ENCODE results near the gene PTPRA. TPM values are rescaled to one million over a fixed set of nuclear protein-coding genes. Genes with fewer than 3 reads are reported as not detected.

Gene PTPRA
- total RNA-seq, 1 experiment from 2014 or later: 47.2 TPM

- H3K36me3 Mint-ChIP-seq: no peaks in the 10 kb centered on the region
- H3K27me3 Mint-ChIP-seq (ENCODE audit: low read depth): no peaks in the 10 kb centered on the region
- CTCF ChIA-PET: interaction anchor here (2.0 kb wide), 1 partner anchor 107 kb away, joined by 5 read pairs; no protein-coding TSS in a partner anchor
- ATAC-seq: no peak
- no peak overlapping the region for H3K4me3 Mint-ChIP-seq
- POLR2A ChIA-PET: no interaction called here
- H3K27ac Mint-ChIP-seq: no peak overlapping the region
- no peaks in the 10 kb centered on the region for H3K9me3 Mint-ChIP-seq
- no peak for TF ChIP-seq HMGXB4 (CRISPR knock-in tag; IDR thresholded peaks at IDR 0.05)
- no peak for TF ChIP-seq USF2 (CRISPR knock-in tag; IDR thresholded peaks at IDR 0.05)
- TF ChIP-seq GABPB1 (CRISPR knock-in tag; IDR thresholded peaks at IDR 0.05): no peak
- no peak for TF ChIP-seq CDX4 (CRISPR knock-in tag; IDR thresholded peaks at IDR 0.05; ENCODE audit: borderline replicate concordance)
- no peak for TF ChIP-seq RORB (CRISPR knock-in tag; IDR thresholded peaks at IDR 0.05)
- TF ChIP-seq ZSCAN18 (CRISPR knock-in tag; IDR thresholded peaks at IDR 0.05): no peak
- TF ChIP-seq PRRX2 (CRISPR knock-in tag; IDR thresholded peaks at IDR 0.05): no peak
- no peak for TF ChIP-seq GRHL2 (CRISPR knock-in tag; IDR thresholded peaks at IDR 0.05; ENCODE audit: insufficient replicate concordance, severe bottlenecking)
- TF ChIP-seq ZNF219 (CRISPR knock-in tag; IDR thresholded peaks at IDR 0.05; ENCODE audit: borderline replicate concordance): no peak
- no peak for TF ChIP-seq ZNF425 (CRISPR knock-in tag; conservative IDR thresholded peaks at IDR 0.05)
- no peaks in the 10 kb centered on the region for H3K4me1 Mint-ChIP-seq
- DNase-seq (ENCODE audit: low spot score): no peak
Measured at GRCh38 chr20:2859330-2860121, 13.8 kb upstream of the PTPRA start.

GRCh38 chr20:2864626-2865025, 8.7 kb upstream of the PTPRA start:
- no peak for TF ChIP-seq ZNF121 (CRISPR knock-in tag; IDR thresholded peaks at IDR 0.05)
- TF ChIP-seq ARID4B (CRISPR knock-in tag; IDR thresholded peaks at IDR 0.05; ENCODE audit: borderline replicate concordance): no peak
- no peak for TF ChIP-seq USF1 (CRISPR knock-in tag; IDR thresholded peaks at IDR 0.05)
- no peak for TF ChIP-seq GRHL2 (CRISPR knock-in tag; IDR thresholded peaks at IDR 0.05; ENCODE audit: insufficient replicate concordance, severe bottlenecking)
- TF ChIP-seq ZBTB21 (CRISPR knock-in tag; IDR thresholded peaks at IDR 0.05; ENCODE audit: borderline replicate concordance): no peak
- no peak for TF ChIP-seq SMAD4 (CRISPR knock-in tag; IDR thresholded peaks at IDR 0.05)
- TF ChIP-seq HMGA2 (CRISPR knock-in tag; IDR thresholded peaks at IDR 0.05): no peak
- no peak for TF ChIP-seq ZBTB43 (CRISPR knock-in tag; IDR thresholded peaks at IDR 0.05)
- H3K27me3 Mint-ChIP-seq (ENCODE audit: low read depth): no peaks in the 10 kb centered on the region
- ChIA-PET CTCF (interaction anchor here (0.7 to 2.2 kb wide), 5 partner anchors 9 to 174 kb away, joined by 3 to 5 read pairs (median 4); partner anchors contain the start of gene CPXM1), POLR2A (no interaction called here)
- no peaks in the 10 kb centered on the region for H3K4me1 Mint-ChIP-seq
- no peak overlapping the region for H3K4me3 Mint-ChIP-seq
- H3K27ac Mint-ChIP-seq: no peak overlapping the region
- H3K9me3 Mint-ChIP-seq: no peaks in the 10 kb centered on the region
- no peak for DNase-seq (ENCODE audit: low spot score)
- ATAC-seq: no peak
- H3K36me3 Mint-ChIP-seq: no peaks in the 10 kb centered on the region

All from WTC11 (cell line).